AG09319 (cell line): Measurements from ENCODE around the gene LOXL4.

Source experiments
- DNase-seq: peaks from one replicate; pipeline ENCODE4 v3.0.0-alpha.2; 2010; ENCODE audit warnings: low read depth; ENCODE audit errors: extremely low read depth
- CTCF ChIP-seq: IDR thresholded peaks from 2 replicates; pipeline ENCODE4 v1.5.1; 2011; ENCODE audit warnings: low read depth, mild to moderate bottlenecking, inconsistent platforms, low read length, moderate library complexity

LOXL4 gene

GRCh38 chr10:98310701-98311100 is 42.7 kb upstream of the LOXL4 start:
- TF ChIP-seq CTCF: no peak
- no peak for DNase-seq

DNA sequence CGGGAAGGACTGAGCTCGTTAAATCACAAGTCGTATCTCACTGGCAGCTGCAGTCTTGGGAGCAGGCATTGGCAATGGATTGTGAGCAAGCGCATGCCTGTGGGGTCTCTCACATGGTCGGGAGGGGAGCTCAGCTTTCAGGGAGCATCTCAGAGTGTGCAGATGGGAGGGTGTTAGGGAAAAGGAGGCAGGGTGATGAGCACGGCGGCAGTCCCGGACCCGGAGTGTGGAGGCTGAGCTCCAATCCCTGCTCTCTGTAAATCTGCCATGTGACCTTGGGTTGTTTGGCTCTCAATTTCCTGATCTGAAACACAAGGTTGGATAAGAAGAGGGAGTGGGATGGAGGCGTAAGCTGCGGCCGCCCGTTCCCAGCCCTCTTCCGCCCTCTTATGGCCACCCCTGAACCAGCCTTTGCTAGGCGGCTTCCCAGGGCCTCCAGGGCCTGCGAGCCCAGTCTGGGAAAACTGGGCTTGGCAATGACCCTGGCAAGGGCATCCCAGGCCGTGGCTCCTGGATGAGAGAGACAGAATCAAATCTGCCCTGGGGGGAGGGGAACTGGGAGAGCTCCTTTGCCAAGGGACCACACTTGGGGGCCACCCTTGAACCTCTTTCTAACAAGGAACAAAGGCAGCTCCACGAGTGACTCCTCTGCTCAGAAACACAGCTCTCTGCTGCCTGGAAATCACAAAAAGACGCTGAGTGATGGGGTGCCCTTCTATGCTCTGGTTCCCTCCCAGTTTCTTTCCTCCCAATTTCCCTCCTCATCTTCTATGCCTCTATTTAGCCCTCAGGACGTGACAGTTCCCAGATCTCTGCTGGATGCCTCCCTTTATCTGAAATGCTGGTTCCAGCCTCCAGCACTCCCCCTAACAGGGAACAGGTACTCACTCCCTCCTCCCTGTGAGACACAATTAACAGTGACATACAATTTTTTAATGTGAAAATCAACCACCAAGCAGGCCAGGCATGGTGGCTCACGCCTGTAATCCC is 41.7 kb upstream of the LOXL4 start:
- DNase-seq: peak; percentile 67
- peak; percentile 98 for TF ChIP-seq CTCF

- DNase-seq: no peak
- no peak for TF ChIP-seq CTCF
Observed at GRCh38 chr10:98308669-98309365, 40.8 kb upstream of the LOXL4 start.

- TF ChIP-seq CTCF: no peak
Observed at GRCh38 chr10:98307916-98308541, 40.0 kb upstream of the LOXL4 start.

DNA sequence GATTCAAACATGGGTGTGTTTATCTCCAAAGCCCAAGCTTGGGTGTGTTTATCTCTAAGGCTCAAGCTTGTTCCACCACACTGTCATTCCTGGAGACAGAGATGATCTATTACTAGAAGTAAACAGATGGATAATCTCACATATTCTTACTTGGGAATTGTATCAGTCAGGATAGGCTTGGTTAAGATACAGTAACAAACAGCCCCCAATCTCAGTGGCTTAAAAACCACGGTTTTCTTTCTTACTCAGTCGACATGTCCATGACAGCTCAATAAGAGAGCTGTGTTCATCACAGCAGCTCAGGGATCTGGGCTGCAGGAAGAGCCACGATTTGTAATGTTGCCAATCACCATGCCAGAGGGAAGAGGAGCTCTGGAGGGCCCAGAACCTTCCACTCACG is 38.5 kb upstream of the LOXL4 start:
- DNase-seq: no peak
- no peak for TF ChIP-seq CTCF

More at GRCh38 chr10:98307916-98308541, 40.0 kb upstream of the LOXL4 start:
- DNase-seq: no peak

DNA sequence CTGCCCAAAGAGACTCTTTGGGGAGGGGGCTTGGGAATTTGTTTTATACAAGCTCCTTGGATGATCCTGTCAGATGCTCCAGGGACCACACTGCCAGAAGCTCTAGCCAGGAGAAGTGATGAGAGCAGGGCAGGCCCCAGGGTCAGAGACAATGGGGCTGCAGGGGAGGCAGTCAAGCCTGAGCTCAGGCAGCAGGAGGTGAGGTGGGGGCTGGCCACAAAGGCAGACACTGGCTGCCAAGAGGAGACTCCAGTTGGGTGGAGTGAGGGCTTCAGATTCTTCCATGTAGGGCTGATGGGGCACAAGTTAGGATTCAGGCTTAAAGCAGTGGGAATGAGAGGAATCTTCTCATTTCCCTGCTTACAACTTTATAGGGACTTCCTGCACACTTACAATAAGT is 35.6 kb upstream of the LOXL4 start:
- DNase-seq: no peak
- no peak for TF ChIP-seq CTCF
